HG03196 (cell line): ENCODE results near the gene VPS26A.
"Not testable (repeated sequence)": the region's sequence is repeated elsewhere in the genome, so short reads cannot be mapped to it uniquely, and the experiment has no call there.

Experiments used
- ATAC-seq: cut with Tn5 transposase; IDR thresholded peaks from one replicate; pipeline ENCODE4 v1.9.1; 2021; ENCODE audit not compliant: unreplicated experiment

The VPS26A gene

GRCh38 chr10:69102440-69102839, 21.5 kb upstream of the VPS26A start:
- no peak for ATAC-seq

- ATAC-seq, result no peak
These were observed 20.2 kb upstream of the VPS26A start for GRCh38 chr10:69103784-69104183.

GRCh38 chr10:69104994-69105790, 18.8 kb upstream of the VPS26A start:
- no peak for ATAC-seq

- no peak for ATAC-seq
These were observed 16.8 kb upstream of the VPS26A start for GRCh38 chr10:69107176-69107490.

- ATAC-seq, result no peak
These were observed 16.3 kb upstream of the VPS26A start for GRCh38 chr10:69107699-69108098.

GRCh38 chr10:69119896-69120295, 4.1 kb upstream of the VPS26A start:
- no peak for ATAC-seq

- peak; percentile 21 for ATAC-seq
These were observed 652 bp upstream of the VPS26A start for GRCh38 chr10:69123306-69123746.

- peak; percentile 30 for ATAC-seq
These were observed 738 bp downstream of the VPS26A start for GRCh38 chr10:69124563-69125268.

- no peak for ATAC-seq
These were observed 1.6 kb downstream of the VPS26A start for GRCh38 chr10:69125554-69125953.

GRCh38 chr10:69130251-69130650, 6.3 kb downstream of the VPS26A start:
- ATAC-seq, result no peak

- ATAC-seq, result no peak
These were observed 16.0 kb downstream of the VPS26A start for GRCh38 chr10:69139961-69140360.

GRCh38 chr10:69141304-69141703, 17.3 kb downstream of the VPS26A start:
- ATAC-seq, result no peak

GRCh38 chr10:69142074-69142473, 18.1 kb downstream of the VPS26A start:
- not testable (repeated sequence) for ATAC-seq

- no peak for ATAC-seq
These were observed 19.0 kb downstream of the VPS26A start for GRCh38 chr10:69142983-69143382.

GRCh38 chr10:69145329-69145728, 21.4 kb downstream of the VPS26A start:
- ATAC-seq, result no peak

- no peak for ATAC-seq
These were observed 21.9 kb downstream of the VPS26A start for GRCh38 chr10:69145864-69146263.

GRCh38 chr10:69146759-69147158, 22.8 kb downstream of the VPS26A start:
- no peak for ATAC-seq

GRCh38 chr10:69151984-69152383, 28.0 kb downstream of the VPS26A start:
- no peak for ATAC-seq

GRCh38 chr10:69153227-69153626, 29.2 kb downstream of the VPS26A start:
- ATAC-seq, result no peak

GRCh38 chr10:69160809-69161241, 36.8 kb downstream of the VPS26A start:
- ATAC-seq, result no peak

- no peak for ATAC-seq
These were observed 44.5 kb downstream of the VPS26A start for GRCh38 chr10:69168493-69168892.

- no peak for ATAC-seq
These were observed 48.4 kb downstream of the VPS26A start for GRCh38 chr10:69172241-69172982.
